Right kidney (tissue), 1 donor: ENCODE data around the gene VSIG2.
A peak's percentile ranks its signal among the peaks of the same experiment; 100 is the strongest.

Source experiments
- DNase-seq: peaks from one replicate; pipeline ENCODE4 v3.0.0-alpha.2; 2016

Gene VSIG2

GRCh38 chr11:124763156-124763947 lies 11.3 kb upstream of the VSIG2 start:
- no peak for DNase-seq

GRCh38 chr11:124762624-124763155 lies 10.6 kb upstream of the VSIG2 start:
- DNase-seq: peak; percentile 80

- peak; percentile 53 for DNase-seq
Observed at GRCh38 chr11:124762105-124762623, 10.1 kb upstream of the VSIG2 start, which contains the start of gene ESAM. ESAM (minus strand) TSS chr11:124762290; CDS start chr11:124762154, 136 bp downstream.

GRCh38 chr11:124761301-124762104 lies 9.4 kb upstream of the VSIG2 start:
- DNase-seq: peak; percentile 21

- peak; percentile 19 for DNase-seq
Observed at GRCh38 chr11:124760806-124761205, 8.8 kb upstream of the VSIG2 start.

GRCh38 chr11:124760205-124760652 lies 8.2 kb upstream of the VSIG2 start:
- DNase-seq: peak; percentile 67

- peak; percentile 73 for DNase-seq
Observed at GRCh38 chr11:124759266-124760204, 7.5 kb upstream of the VSIG2 start.

GRCh38 chr11:124758355-124759265 lies 6.6 kb upstream of the VSIG2 start:
- DNase-seq: peak; percentile 88

- no peak for DNase-seq
Observed at GRCh38 chr11:124757320-124757719, 5.3 kb upstream of the VSIG2 start.

- no peak for DNase-seq
Observed at GRCh38 chr11:124756753-124757227, 4.7 kb upstream of the VSIG2 start.

GRCh38 chr11:124756033-124756752 lies 4.1 kb upstream of the VSIG2 start:
- DNase-seq: no peak

- peak; percentile 6 for DNase-seq
Observed at GRCh38 chr11:124754710-124755109, 2.7 kb upstream of the VSIG2 start.

- DNase-seq: peak; percentile 11
Observed at GRCh38 chr11:124754309-124754708, 2.3 kb upstream of the VSIG2 start.

GRCh38 chr11:124753624-124754023 lies 1.6 kb upstream of the VSIG2 start:
- DNase-seq: no peak

- DNase-seq: no peak
Observed at GRCh38 chr11:124753205-124753604, 1.1 kb upstream of the VSIG2 start.

- DNase-seq: peak; percentile 10
Observed at GRCh38 chr11:124752471-124753102, 532 bp upstream of the VSIG2 start.

GRCh38 chr11:124751391-124751740 lies 689 bp downstream of the VSIG2 start:
- DNase-seq: peak; percentile 20

GRCh38 chr11:124749912-124750311 lies 2.1 kb downstream of the VSIG2 start:
- no peak for DNase-seq
